Measurements from ENCODE around the gene MRPL42. TPM values are rescaled to one million over a fixed set of nuclear protein-coding genes. Genes with fewer than 3 reads are reported as not detected.
A peak's percentile ranks its signal among the peaks of the same experiment; 100 is the strongest.

The MRPL42 gene
- total RNA-seq, 3 donors from 2014 or later (not counting 1 experiment from before 2014, with no cell fraction given), result 36.4 to 42.7 (median 37.1) TPM

DNA sequence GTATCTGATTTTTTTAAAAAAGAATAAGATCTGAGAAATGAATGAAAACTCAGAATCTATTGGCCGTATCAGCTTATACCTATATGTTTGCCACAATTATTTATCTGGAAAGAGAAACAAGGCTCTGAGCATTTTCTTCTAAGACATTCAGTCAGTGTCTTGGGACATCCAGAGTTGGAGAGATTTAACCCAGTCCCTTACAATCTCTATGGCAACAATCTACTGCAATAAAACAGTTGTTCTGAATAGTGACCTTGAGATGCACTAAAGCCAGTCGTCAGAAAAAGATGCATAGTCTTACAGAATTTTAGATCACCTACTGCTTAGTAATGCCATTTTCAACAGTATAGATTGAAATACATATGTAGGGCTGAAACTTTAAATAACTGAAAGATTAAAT lies 53.1 kb downstream of the MRPL42 start:
- no peak overlapping the region for H3K4me3 ChIP-seq (ENCODE audit: low read length)
- no peak overlapping the region for H3K4me3 Mint-ChIP-seq
- intact Hi-C loops (cut with micrococcal nuclease), result loop anchor here (5.0 kb wide), 1 partner anchor 582 kb away; no protein-coding TSS in a partner anchor
- H3K36me3 ChIP-seq (ENCODE audit: control insufficient read depth, insufficient read depth, low read length), result no peaks in the 10 kb centered on the region
- TF ChIP-seq, protein P1, sequence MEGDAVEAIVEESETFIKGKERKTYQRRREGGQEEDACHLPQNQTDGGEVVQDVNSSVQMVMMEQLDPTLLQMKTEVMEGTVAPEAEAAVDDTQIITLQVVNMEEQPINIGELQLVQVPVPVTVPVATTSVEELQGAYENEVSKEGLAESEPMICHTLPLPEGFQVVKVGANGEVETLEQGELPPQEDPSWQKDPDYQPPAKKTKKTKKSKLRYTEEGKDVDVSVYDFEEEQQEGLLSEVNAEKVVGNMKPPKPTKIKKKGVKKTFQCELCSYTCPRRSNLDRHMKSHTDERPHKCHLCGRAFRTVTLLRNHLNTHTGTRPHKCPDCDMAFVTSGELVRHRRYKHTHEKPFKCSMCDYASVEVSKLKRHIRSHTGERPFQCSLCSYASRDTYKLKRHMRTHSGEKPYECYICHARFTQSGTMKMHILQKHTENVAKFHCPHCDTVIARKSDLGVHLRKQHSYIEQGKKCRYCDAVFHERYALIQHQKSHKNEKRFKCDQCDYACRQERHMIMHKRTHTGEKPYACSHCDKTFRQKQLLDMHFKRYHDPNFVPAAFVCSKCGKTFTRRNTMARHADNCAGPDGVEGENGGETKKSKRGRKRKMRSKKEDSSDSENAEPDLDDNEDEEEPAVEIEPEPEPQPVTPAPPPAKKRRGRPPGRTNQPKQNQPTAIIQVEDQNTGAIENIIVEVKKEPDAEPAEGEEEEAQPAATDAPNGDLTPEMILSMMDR (IDR thresholded peaks at IDR 0.05), result no peak
- DNase-seq (no peak), ATAC-seq (no peak)
- 100% methylated on average over 2 of the region's 2 CpGs for WGBS (ENCODE audit: insufficient coverage)
- H3K36me3 Mint-ChIP-seq, result no peaks in the 10 kb centered on the region
- H3K27me3 ChIP-seq (ENCODE audit: control insufficient read depth, insufficient read depth, low read length), result no peaks in the 10 kb centered on the region
- H3K27me3 Mint-ChIP-seq (ENCODE audit: low read depth in 2 of 2), result no peaks in the 10 kb centered on the region
- H3K27ac ChIP-seq (ENCODE audit: low read length), result no peak overlapping the region
- no peak overlapping the region for H3K27ac Mint-ChIP-seq
- H3K9me3 ChIP-seq (ENCODE audit: control insufficient read depth, insufficient read depth, low read length), result no peaks in the 10 kb centered on the region
- H3K4me1 ChIP-seq (ENCODE audit: control insufficient read depth, insufficient read depth, low read length), result peaks cover 3% of the 10 kb centered on the region
- no peaks in the 10 kb centered on the region for H3K9me3 Mint-ChIP-seq
- peaks cover 5 to 8% of the 10 kb centered on the region in 2 donors for H3K4me1 Mint-ChIP-seq

DNA sequence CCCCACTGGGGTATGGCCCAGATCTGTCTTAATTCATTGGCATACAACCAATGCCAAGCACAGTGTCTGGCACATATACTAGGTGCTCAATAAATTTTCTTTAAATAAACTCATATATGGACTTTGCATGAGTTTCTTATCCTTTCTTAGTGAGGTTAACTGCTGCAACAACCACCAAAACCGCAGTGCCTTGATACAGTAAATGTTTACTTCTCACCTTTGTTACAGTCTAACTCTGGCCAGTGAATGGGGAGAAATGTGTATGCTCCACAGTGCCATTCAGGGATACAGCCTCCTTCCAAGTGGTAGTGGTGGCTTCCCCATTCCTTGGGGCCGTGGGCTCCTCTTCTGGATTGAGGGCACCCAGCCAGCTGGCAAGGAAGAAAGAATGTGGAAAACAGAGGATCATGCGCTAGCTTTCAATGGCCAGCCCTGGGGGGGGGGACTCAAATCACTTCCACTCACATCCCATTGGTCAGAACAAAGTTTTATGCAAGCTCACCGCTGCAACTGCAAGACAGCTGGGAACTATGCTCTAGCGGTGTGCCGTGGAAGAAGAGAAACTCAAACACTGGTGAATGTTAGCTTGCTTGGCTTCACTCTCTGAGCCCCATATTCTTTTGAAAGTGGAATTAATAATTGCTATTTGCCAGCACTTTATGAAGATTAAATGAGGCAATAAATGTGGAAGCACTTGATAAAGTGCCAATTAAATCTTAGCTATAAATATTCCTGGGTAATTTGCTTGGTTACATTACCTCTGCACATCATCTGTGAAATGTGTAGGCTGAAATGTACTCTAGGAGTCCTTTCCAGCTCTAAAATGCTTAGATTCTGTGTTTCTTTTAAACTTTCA lies 54.1 kb downstream of the MRPL42 start:
- H3K36me3 ChIP-seq (ENCODE audit: control insufficient read depth, insufficient read depth, low read length), result no peaks in the 10 kb centered on the region
- Mint-ChIP-seq H3K9me3 (no peaks in the 10 kb centered on the region), H3K4me3 (peak overlapping the region; percentile 17), H3K27ac (peak overlapping the region in 1 of 2 donors; percentile 72), H3K36me3 (no peaks in the 10 kb centered on the region), H3K27me3 (ENCODE audit: low read depth in 2 of 2) (no peaks in the 10 kb centered on the region), H3K4me1 (peaks cover 5 to 8% of the 10 kb centered on the region in 2 donors)
- H3K9me3 ChIP-seq (ENCODE audit: control insufficient read depth, insufficient read depth, low read length), result no peaks in the 10 kb centered on the region
- H3K4me1 ChIP-seq (ENCODE audit: control insufficient read depth, insufficient read depth, low read length), result peaks cover 3% of the 10 kb centered on the region
- ATAC-seq, result peak; percentile 27 to 80 (median 46)
- TF ChIP-seq, protein P1 (IDR thresholded peaks at IDR 0.05), result no peak
- no peak overlapping the region for H3K4me3 ChIP-seq (ENCODE audit: low read length)
- no peak overlapping the region for H3K27ac ChIP-seq (ENCODE audit: low read length)
- 96% methylated on average over 5 of the region's 6 CpGs for WGBS (ENCODE audit: insufficient coverage)
- intact Hi-C loops (cut with micrococcal nuclease), result loop anchor here (5.0 kb wide), 1 partner anchor 581 kb away; no protein-coding TSS in a partner anchor
- DNase-seq, result peak in 1 of 2 donors; percentile 6
- H3K27me3 ChIP-seq (ENCODE audit: control insufficient read depth, insufficient read depth, low read length), result no peaks in the 10 kb centered on the region

DNA sequence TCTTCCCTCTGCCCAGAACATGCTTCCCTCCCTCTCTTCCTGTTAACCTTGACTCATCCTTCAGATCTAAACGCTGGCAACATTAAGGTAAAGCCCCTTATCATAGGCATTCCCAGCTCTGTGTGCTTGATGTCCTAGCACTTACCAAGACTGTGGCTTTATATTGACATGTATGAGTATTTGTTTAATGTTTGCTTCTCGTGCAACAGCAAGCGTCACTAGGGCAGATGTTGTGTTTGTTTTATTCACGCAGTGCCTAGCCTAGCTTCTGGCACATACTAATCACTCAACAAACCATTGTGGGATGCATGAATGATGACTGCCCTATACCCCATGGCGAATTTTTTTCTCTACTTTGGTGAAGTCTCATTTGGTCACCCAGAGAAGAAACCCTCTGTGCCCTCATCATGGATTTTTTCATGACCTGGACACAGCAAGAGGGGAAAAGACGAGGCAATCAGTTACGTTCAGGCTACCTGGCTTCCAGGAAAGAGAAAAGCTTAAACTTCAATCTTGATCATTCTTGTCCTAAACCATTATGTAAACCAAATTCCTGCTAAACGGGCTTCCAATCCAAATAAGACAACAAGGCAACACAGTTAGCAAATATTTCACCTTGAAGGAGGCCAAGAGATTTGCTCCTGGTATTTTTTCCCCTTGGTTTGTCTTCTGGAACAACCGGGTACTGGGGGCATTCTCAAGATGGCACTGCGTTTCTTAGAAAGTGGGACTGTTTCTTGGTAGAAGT lies 57.2 kb downstream of the MRPL42 start:
- Histone ChIP-seq H3K27me3 (ENCODE audit: control insufficient read depth, insufficient read depth, low read length) (no peaks in the 10 kb centered on the region), H3K4me1 (ENCODE audit: control insufficient read depth, insufficient read depth, low read length) (peaks cover 3% of the 10 kb centered on the region), H3K4me3 (ENCODE audit: low read length) (no peak overlapping the region), H3K27ac (ENCODE audit: low read length) (no peak overlapping the region), H3K9me3 (ENCODE audit: control insufficient read depth, insufficient read depth, low read length) (no peaks in the 10 kb centered on the region), H3K36me3 (ENCODE audit: control insufficient read depth, insufficient read depth, low read length) (no peaks in the 10 kb centered on the region)
- no peak for DNase-seq
- no peak for ATAC-seq
- Mint-ChIP-seq H3K27me3 (ENCODE audit: low read depth in 2 of 2) (peaks cover 0 to 1% of the 10 kb centered on the region in 2 donors), H3K36me3 (no peaks in the 10 kb centered on the region), H3K4me3 (no peak overlapping the region), H3K4me1 (peaks cover 6 to 10% of the 10 kb centered on the region in 2 donors), H3K27ac (no peak overlapping the region), H3K9me3 (no peaks in the 10 kb centered on the region)
- TF ChIP-seq, protein P1 (IDR thresholded peaks at IDR 0.05), result no peak
- intact Hi-C loops (cut with micrococcal nuclease), result loop anchor here (5.0 kb wide), 1 partner anchor 578 kb away; no protein-coding TSS in a partner anchor
- WGBS (ENCODE audit: insufficient coverage), result 89% methylated on average over 10 of the region's 10 CpGs
